ENCODE data around the gene RALY.
"Not testable (repeated sequence)": the region's sequence is repeated elsewhere in the genome, so short reads cannot be mapped to it uniquely, and the experiment has no call there.

Gene RALY

DNA sequence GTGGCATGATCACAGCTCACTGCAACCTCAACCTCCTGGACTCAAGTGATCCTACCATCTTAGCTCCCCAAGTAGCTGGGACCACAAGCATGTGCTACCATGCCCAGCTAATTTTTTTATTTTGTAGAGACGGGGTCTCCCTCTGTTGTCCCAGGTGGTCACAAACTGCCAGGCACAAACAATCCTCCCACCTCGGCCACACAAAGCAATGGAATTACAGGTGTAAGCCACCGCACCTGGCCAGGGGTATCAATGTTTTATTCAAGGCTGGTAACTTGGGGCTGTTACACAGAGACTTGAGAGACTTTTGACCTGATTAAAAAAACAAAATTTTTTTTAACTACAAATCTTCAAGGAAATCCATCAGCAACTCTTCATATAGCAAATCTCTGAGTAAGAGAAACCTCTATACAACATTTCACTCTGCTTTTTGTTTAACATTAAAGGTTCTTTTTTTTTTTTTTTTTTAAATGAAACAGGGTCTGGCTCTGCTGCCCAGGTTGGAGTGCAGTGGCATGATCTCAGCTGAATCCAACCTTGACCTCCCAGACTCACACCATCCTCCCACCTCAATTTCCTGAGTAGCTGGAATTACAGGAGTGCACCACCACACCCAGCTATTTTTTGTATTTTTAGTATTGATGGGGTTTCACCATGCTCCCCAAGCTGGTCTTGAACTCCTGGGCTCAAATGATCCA is 112.4 kb downstream of the RALY start:
- DNase-seq (ENCODE audit: low spot score): no peak

DNA sequence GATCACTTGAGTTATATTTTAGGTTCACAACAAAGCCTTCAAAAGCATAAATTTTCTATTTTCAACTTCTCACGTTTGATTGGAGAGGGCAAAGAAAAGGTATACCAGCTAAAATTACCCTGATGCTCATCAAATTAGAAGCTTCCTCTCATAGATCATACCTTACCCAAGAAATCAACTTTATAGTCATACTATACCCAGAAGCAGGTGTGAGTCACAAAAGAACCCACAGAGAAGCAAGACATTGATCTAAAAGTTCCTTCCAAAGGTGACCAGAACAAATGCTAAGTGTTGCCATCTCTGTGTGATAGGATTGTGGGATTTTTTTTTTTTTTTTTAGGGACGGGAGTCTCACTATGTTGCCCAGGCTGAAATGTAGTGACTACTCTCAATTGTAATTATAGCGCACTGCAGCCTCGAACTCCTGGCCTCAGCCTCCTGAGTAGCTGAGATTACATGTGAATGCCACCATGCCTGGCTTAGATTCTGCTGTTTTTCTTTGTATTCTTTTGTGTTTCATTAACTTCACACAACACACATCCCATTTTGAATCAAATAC is 115.0 kb downstream of the RALY start:
- DNase-seq (ENCODE audit: low spot score): no peak

DNA sequence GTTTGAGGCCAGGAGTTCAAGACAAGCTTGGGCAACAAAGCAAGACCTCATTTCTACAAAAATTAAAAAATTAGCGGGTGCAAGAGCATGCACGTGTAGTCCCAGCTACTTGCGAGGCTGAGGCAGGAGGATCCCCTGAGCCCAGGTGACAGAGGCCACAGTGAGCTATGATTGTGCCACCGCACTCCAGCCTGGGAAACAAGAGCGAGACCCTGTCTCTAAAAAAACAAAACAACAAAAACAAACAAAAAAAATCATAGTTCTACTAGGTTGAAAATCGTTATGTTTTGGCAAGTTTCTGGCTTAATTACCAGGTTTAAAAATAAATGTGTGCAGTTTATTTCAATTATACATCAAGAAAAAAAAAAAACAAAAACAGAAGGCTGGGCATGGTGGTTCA is 115.7 kb downstream of the RALY start:
- no peak for DNase-seq (ENCODE audit: low spot score)

GRCh38 chr20:34110025-34110744 is 116.5 kb downstream of the RALY start:
- DNase-seq (ENCODE audit: low spot score): no peak

- DNase-seq (ENCODE audit: low spot score): peak; percentile 53
Measured at GRCh38 chr20:34110745-34111641, 117.3 kb downstream of the RALY start.

- peak; percentile 99 for DNase-seq (ENCODE audit: low spot score)
Measured at GRCh38 chr20:34111702-34112599, 118.2 kb downstream of the RALY start, which contains the start of gene EIF2S2. TSS of gene EIF2S2 (minus strand) at chr20:34112243. CDS start at chr20:34112110, 133 bp downstream.

DNA sequence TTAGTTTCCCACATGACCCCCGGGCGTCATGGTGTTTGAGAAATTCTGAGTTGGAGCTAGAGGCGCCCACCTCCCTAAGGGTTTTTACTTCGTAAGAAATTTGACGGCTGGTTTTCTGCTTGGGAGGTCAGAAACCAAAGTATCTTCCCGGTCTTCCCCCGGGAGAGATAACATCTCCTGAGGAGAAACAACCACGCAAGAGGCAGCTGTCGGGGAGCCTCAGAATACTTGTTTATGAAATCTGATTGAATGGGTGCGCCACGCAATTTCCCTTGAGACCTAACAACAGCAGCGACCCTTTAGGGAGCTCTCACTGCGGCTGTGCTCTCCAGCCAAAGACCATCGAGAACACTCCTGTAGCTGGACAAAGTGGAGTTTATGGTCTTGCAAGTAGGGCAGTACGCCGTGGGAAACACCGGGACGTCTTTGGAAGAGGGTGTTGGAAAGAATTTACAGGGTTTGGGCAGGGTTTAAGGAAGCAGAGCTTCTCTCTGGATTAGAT is 118.9 kb downstream of the RALY start:
- DNase-seq (ENCODE audit: low spot score): no peak

DNA sequence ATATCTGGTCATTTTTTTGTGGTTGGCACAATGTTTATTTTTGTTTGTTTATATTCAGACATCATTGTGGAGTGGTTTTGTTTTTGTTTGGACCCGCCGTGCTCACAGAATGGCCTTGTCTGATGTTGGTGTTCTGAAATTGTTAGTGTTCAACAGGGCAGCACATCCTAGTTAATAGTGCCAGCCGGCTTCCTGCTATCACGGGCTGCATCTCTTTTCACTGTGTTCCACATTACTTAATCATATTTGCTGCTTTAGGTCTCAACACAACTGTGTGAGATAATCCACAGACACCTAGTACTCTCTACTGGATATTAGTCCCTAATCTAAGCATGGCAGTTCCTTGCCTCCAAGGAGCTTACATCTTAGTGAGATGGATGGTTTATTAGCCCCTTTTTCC is 121.1 kb downstream of the RALY start:
- no peak for DNase-seq (ENCODE audit: low spot score)

GRCh38 chr20:34115232-34115631 is 121.5 kb downstream of the RALY start:
- DNase-seq (ENCODE audit: low spot score): no peak

DNA sequence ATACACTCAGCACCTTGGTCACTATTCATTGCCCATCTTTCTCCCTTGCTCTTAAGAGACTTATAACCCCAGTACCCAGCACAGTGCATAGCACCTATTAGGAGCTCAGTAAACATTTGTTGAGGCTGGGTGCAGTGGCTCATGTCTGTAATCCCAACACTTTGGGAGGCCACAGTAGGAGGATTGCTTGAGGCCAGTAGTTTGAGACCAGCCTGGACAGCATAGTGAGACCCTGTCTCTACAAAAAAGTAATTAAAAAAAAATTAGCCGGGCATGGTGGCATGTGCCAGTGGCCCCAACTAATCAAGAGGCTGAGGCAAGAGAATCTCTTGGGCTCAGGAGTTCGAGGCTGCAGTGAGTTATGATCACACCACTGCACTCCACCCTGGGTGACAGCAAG is 126.5 kb downstream of the RALY start:
- DNase-seq (ENCODE audit: low spot score): no peak

DNA sequence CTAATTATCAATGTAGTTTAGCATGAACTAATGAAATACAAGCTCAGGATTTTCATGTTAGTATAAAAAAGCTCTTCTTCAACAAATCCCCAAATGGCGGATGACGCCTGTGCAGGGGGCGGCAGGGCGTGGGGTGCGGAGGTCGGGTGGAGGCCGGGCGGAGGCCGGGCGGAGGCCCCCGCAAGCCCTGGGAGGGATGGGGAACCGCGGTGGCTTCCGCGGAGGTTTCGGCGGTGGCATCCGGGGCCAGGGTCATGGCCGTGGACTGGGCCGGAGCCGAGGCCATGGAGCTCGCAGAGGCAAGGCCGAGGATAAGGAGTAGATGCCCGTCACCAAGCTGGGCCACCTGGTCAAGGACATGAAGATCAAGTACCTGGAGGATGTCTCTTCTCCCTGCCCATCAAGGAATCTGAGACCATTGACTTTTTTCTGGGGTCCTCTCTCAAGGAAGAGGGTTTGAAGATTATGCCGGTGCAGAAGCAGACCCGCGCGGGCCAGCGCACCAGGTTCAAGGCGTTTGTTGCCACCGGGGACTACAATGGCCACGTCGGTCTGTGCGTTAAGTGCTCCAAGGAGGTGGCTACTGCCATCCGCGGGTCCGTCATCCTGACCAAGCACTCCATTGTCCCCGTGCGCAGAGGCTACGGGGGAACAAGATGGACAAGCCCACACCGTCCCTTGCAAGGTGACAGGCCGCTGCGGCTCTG is 128.7 kb downstream of the RALY start:
- DNase-seq (ENCODE audit: low spot score): no peak

GRCh38 chr20:34123309-34123708 is 129.6 kb downstream of the RALY start:
- DNase-seq (ENCODE audit: low spot score): no peak

DNA sequence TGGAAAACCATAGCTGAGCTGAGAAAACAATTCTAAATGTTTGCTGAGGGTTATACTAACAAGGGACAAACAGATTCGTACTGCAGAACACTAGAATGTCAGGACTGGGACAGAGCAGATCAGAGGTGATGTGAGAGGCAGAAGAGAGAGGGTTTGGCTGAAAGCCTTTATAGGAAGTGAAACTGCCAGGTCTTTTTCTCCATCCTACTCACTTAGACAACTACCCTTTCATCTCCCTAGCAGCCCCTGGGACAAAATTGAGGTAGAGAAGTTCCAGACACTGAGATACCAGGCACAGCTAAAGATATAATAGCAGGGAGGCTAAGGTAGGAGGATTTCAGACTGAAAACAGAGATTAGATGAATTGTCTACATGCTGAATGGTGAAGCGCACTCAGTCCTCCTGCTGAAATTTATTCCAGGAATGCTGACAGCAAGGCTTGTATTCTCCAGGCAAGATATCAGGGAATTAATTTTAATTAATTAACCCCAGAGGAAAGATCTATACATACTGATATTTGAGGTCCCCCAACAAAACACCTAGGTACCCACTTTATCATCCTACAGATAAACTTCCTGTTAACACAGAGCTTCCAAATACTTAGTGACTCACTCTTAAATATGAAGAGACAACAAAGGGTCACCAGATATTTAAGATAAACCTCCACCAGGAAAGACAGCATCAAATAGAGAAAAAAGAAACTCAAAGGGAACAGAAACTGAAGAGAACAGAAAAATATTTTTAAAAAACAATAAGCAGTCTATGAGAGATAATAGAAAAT is 130.9 kb downstream of the RALY start:
- no peak for DNase-seq (ENCODE audit: low spot score)

DNA sequence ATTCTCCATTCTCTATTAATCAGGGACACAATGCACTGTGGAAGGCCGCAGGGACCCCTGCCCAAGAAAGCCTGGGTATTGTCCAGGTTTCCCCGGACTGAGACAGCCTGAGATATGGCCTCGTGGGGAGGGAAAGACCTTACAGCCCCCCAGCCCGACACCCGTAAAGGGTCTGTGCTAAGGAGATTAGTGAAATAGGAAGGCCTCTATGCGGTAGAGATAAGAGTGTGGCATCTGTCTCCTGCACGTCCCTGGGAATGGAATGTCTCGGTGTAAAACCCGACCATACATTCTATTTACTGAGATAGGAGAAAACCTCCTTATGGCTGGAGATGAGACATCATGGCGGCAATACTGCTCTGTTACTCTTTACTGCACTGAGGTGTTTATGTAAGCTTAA is 134.1 kb downstream of the RALY start:
- DNase-seq (ENCODE audit: low spot score): no peak

DNA sequence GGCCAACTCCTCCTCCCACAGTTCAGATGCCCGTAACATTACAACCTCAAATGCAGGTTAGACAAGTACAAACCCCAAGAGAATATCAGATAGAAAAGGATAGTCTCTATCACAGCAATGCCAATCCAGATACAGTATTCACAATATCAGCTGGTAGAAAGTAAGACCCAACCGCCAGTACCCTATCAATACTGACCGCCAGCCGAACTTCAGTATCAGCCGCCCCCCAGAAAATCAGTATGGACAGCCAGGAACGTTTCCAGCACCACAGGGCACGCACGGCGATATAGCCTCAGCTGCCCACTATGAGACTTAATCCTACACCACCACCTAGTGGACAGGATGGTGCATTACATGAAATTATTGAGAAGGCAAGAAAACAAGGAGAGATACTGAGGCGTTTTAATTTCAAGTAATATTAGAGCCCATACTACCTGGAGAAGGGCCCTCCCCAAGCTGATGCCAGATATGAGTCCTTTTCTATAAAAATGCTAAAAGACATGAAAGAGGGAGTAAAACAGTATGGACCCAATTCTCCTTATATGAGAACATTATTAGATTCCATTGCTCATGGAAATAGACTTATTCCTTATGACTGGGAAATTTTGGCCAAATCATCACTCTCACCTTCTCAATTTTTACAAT is 135.9 kb downstream of the RALY start:
- peak; percentile 76 for DNase-seq (ENCODE audit: low spot score)

DNA sequence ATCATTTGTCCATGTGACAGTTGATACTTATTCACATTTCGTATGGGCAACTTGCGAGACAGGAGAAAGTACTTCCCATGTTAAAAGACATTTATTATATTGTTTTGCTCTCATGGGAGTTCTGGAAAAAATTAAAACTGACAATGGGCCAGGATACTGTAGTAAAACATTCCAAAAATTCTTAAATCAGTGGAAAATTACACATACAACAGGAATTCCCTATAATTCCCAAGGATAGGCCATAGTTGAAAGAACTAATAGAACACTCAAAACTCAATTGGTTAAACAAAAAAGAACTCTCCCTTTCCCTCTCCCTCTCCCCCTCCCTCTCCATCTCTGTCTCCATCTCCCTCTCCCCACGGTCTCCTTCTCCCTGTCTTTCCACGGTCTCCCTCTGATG is 137.8 kb downstream of the RALY start:
- no peak for DNase-seq (ENCODE audit: low spot score)

DNA sequence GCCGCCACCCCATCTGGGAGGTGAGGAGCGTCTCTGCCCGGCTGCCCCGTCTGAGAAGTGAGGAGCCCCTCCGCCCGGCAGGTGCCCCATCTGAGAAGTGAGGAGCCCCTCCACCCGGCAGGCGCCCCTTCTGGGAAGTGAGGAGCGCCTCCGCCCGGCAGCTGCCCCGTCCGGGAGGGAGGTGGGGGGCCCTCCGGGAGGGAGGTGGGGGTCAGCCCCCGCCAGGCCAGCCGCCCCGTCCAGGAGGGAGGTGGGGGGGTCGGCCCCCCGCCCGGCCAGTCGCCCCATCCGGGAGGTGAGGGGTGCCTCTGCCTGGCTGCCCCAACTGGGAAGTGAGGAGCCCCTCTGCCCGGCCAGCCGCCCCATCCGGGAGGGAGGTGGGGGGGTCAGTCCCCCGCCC is 138.8 kb downstream of the RALY start:
- not testable (repeated sequence) for DNase-seq (ENCODE audit: low spot score)

GRCh38 chr20:34132943-34133342 is 139.2 kb downstream of the RALY start:
- DNase-seq (ENCODE audit: low spot score): not testable (repeated sequence)

DNA sequence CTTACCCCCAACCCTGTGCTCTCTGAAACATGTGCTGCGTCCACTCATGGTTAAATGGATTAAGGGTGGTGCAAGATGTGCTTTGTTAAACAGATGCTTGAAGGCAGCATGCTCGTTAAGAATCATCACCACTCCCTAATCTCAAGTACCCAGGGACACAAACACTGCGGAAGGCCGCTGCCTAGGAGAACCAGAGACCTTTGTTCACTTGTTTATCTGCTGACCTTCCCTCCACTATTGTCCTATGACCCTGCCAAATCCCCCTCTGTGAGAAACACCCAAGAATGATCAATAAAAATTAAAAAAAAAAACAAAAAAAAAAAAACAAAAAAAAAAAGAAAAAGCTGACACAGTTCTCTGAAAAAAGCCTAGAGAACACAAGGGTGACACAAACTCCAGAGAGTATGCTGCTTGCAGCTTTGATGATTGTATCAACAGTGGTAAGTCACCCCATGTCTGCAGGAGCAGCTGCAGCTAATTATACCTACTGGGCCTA is 139.7 kb downstream of the RALY start:
- DNase-seq (ENCODE audit: low spot score): not testable (repeated sequence)

Measured in kidney tubule cell (primary cell).